HepG2 (cell line): Measurements from ENCODE around the gene SP140L. TPM values are rescaled to one million over a fixed set of nuclear protein-coding genes. Genes with fewer than 3 reads are reported as not detected.

Experiments
- EEA1 ChIP-seq: sonication (generic); formaldehyde crosslinking; IDR thresholded peaks from 2 replicates; pipeline ENCODE4 v1.5.1; 2020; ENCODE audit warnings: mild to moderate bottlenecking, missing genetic modification reagents, borderline replicate concordance
- GMEB1 ChIP-seq: sonication (generic); formaldehyde crosslinking; IDR thresholded peaks from 2 replicates; pipeline ENCODE4 v1.5.1; 2020; ENCODE audit warnings: missing genetic modification reagents, mild to moderate bottlenecking, borderline replicate concordance
- KDM1A ChIP-seq: IDR thresholded peaks from 2 replicates; pipeline ENCODE4 v1.6.1; 2016; ENCODE audit warnings: missing compliant biosample characterization
- ONECUT2 ChIP-seq: sonication (generic); formaldehyde crosslinking; IDR thresholded peaks from 2 replicates; pipeline ENCODE4 v1.4.0; 2020; ENCODE audit warnings: missing genetic modification reagents
- RORA ChIP-seq: sonication (generic); formaldehyde crosslinking; IDR thresholded peaks from 2 replicates; pipeline ENCODE4 v1.5.0; 2020; ENCODE audit warnings: mild to moderate bottlenecking, missing genetic modification reagents, moderate library complexity
- ZFP1 ChIP-seq: IDR thresholded peaks from 2 replicates; pipeline ENCODE4 v1.6.1; 2016
- ZNF10 ChIP-seq: sonication (generic); formaldehyde crosslinking; IDR thresholded peaks from 2 replicates; pipeline ENCODE4 v1.4.0; 2020; ENCODE audit warnings: mild to moderate bottlenecking, low read depth, missing genetic modification reagents, borderline replicate concordance
- ZNF543 ChIP-seq: sonication (generic); formaldehyde crosslinking; IDR thresholded peaks from 2 replicates; pipeline ENCODE4 v1.4.0; 2020; ENCODE audit warnings: mild to moderate bottlenecking, missing genetic modification reagents
- ZNF709 ChIP-seq: sonication (generic); formaldehyde crosslinking; IDR thresholded peaks from 2 replicates; pipeline ENCODE4 v1.5.0; 2020; ENCODE audit warnings: mild to moderate bottlenecking, missing genetic modification reagents
- ZNF746 ChIP-seq: sonication (generic); formaldehyde crosslinking; IDR thresholded peaks from 2 replicates; pipeline ENCODE4 v1.8.0; 2022; ENCODE audit warnings: mild to moderate bottlenecking, missing genetic modification reagents
- ZNF749 ChIP-seq: sonication (generic); formaldehyde crosslinking; IDR thresholded peaks from 2 replicates; pipeline ENCODE4 v1.8.0; 2022; ENCODE audit warnings: mild to moderate bottlenecking, missing genetic modification reagents, moderate library complexity, borderline replicate concordance
- ZNF83 ChIP-seq: sonication (generic); formaldehyde crosslinking; IDR thresholded peaks from 2 replicates; pipeline ENCODE4 v1.4.0; 2020; ENCODE audit warnings: missing genetic modification reagents, mild to moderate bottlenecking, borderline replicate concordance
- polyA plus RNA-seq, 8 experiments: library from polyadenylated mRNA; depleted of rRNA in 3 of 8; stranded (reverse) in 7 of 8; unstranded in 1 of 8; fragments of >200 nt; fragmentation: Illumina TruSeq in 4 of 8; extraction: Trizol in 4 of 8; gene quantifications; 2 replicates each; pipeline versions ENCODE4 v1.2.1 to v1.2.3, GENCODE V29; 2011 to 2016; ENCODE audit warnings: low read depth in 4 of 8, missing spikeins in 1 of 8, mixed read lengths in 1 of 8; ENCODE audit not compliant: insufficient read depth in 1 of 8
- total RNA-seq, 5 experiments: library from RNA; depleted of rRNA; stranded (reverse); fragments of >200 nt; fragmentation: Illumina TruSeq; extraction: Trizol; gene quantifications; 2 replicates each; pipeline ENCODE4 v1.2.3, GENCODE V29; 2016; ENCODE audit warnings: low read depth in 1 of 5
- TF ChIP-seq, protein P1 (sequence below): sonication (generic); formaldehyde crosslinking; IDR thresholded peaks from 2 replicates; pipeline ENCODE4 v1.5.1; 2020; ENCODE audit warnings: mild to moderate bottlenecking, missing genetic modification reagents, borderline replicate concordance
- TF ChIP-seq, protein P2 (sequence below): sonication (generic); formaldehyde crosslinking; IDR thresholded peaks from 2 replicates; pipeline ENCODE4 v1.4.0; 2020; ENCODE audit warnings: missing genetic modification reagents
- TF ChIP-seq, protein P3 (sequence below): sonication (generic); formaldehyde crosslinking; IDR thresholded peaks from 2 replicates; pipeline ENCODE4 v1.8.0; 2022; ENCODE audit warnings: mild to moderate bottlenecking, missing genetic modification reagents, moderate library complexity
- TF ChIP-seq, protein P4 (sequence below): sonication (generic); formaldehyde crosslinking; IDR thresholded peaks from 2 replicates; pipeline ENCODE4 v1.5.0; 2020; ENCODE audit warnings: mild to moderate bottlenecking, missing genetic modification reagents, moderate library complexity
- TF ChIP-seq, protein P5 (sequence below), 2 experiments: sonication (generic) in 1 of 2; formaldehyde crosslinking in 1 of 2; IDR thresholded peaks; 2 replicates each; pipeline versions ENCODE4 v1.4.0 to v1.6.1; 2018 to 2020; ENCODE audit warnings: missing genetic modification reagents in 2 of 2, borderline replicate concordance in 1 of 2, low read depth in 1 of 2, mild to moderate bottlenecking in 1 of 2, missing biosample characterization in 1 of 2

SP140L gene
- total and polyA plus RNA-seq, 2 of the 13 experiments (the other 11 are each of a cell fraction or from before 2014, with no cell fraction given), result 10.9 to 17.5 TPM

- TF ChIP-seq RORA (CRISPR knock-in tag) (no peak), KDM1A (CRISPR knock-in tag) (peak; percentile 83; the same call in 1 of the 2 replicates), ZNF10 (CRISPR knock-in tag) (no peak), ZNF83 (CRISPR knock-in tag) (no peak), ZNF709 (CRISPR knock-in tag) (no peak), ZNF749 (CRISPR knock-in tag) (no peak), ZNF543 (CRISPR knock-in tag) (no peak), ZFP1 (CRISPR knock-in tag) (no peak), EEA1 (no peak), GMEB1 (CRISPR knock-in tag) (no peak), ONECUT2 (CRISPR knock-in tag) (peak; percentile 93), ZNF746 (CRISPR knock-in tag) (no peak)
- TF ChIP-seq, protein P1, sequence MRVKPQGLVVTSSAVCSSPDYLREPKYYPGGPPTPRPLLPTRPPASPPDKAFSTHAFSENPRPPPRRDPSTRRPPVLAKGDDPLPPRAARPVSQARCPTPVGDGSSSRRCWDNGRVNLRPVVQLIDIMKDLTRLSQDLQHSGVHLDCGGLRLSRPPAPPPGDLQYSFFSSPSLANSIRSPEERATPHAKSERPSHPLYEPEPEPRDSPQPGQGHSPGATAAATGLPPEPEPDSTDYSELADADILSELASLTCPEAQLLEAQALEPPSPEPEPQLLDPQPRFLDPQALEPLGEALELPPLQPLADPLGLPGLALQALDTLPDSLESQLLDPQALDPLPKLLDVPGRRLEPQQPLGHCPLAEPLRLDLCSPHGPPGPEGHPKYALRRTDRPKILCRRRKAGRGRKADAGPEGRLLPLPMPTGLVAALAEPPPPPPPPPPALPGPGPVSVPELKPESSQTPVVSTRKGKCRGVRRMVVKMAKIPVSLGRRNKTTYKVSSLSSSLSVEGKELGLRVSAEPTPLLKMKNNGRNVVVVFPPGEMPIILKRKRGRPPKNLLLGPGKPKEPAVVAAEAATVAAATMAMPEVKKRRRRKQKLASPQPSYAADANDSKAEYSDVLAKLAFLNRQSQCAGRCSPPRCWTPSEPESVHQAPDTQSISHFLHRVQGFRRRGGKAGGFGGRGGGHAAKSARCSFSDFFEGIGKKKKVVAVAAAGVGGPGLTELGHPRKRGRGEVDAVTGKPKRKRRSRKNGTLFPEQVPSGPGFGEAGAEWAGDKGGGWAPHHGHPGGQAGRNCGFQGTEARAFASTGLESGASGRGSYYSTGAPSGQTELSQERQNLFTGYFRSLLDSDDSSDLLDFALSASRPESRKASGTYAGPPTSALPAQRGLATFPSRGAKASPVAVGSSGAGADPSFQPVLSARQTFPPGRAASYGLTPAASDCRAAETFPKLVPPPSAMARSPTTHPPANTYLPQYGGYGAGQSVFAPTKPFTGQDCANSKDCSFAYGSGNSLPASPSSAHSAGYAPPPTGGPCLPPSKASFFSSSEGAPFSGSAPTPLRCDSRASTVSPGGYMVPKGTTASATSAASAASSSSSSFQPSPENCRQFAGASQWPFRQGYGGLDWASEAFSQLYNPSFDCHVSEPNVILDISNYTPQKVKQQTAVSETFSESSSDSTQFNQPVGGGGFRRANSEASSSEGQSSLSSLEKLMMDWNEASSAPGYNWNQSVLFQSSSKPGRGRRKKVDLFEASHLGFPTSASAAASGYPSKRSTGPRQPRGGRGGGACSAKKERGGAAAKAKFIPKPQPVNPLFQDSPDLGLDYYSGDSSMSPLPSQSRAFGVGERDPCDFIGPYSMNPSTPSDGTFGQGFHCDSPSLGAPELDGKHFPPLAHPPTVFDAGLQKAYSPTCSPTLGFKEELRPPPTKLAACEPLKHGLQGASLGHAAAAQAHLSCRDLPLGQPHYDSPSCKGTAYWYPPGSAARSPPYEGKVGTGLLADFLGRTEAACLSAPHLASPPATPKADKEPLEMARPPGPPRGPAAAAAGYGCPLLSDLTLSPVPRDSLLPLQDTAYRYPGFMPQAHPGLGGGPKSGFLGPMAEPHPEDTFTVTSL (CRISPR knock-in tag), result peak; percentile 20; the same call in 1 of the 2 replicates
- TF ChIP-seq, protein P2, sequence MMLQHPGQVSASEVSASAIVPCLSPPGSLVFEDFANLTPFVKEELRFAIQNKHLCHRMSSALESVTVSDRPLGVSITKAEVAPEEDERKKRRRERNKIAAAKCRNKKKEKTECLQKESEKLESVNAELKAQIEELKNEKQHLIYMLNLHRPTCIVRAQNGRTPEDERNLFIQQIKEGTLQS (CRISPR knock-in tag), result peak; percentile 61; the same call in 1 of the 2 replicates
- TF ChIP-seq, protein P3, sequence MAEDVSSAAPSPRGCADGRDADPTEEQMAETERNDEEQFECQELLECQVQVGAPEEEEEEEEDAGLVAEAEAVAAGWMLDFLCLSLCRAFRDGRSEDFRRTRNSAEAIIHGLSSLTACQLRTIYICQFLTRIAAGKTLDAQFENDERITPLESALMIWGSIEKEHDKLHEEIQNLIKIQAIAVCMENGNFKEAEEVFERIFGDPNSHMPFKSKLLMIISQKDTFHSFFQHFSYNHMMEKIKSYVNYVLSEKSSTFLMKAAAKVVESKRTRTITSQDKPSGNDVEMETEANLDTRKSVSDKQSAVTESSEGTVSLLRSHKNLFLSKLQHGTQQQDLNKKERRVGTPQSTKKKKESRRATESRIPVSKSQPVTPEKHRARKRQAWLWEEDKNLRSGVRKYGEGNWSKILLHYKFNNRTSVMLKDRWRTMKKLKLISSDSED (CRISPR knock-in tag), result no peak
- TF ChIP-seq, protein P4, sequence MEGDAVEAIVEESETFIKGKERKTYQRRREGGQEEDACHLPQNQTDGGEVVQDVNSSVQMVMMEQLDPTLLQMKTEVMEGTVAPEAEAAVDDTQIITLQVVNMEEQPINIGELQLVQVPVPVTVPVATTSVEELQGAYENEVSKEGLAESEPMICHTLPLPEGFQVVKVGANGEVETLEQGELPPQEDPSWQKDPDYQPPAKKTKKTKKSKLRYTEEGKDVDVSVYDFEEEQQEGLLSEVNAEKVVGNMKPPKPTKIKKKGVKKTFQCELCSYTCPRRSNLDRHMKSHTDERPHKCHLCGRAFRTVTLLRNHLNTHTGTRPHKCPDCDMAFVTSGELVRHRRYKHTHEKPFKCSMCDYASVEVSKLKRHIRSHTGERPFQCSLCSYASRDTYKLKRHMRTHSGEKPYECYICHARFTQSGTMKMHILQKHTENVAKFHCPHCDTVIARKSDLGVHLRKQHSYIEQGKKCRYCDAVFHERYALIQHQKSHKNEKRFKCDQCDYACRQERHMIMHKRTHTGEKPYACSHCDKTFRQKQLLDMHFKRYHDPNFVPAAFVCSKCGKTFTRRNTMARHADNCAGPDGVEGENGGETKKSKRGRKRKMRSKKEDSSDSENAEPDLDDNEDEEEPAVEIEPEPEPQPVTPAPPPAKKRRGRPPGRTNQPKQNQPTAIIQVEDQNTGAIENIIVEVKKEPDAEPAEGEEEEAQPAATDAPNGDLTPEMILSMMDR (CRISPR knock-in tag), result no peak
- TF ChIP-seq, protein P5, sequence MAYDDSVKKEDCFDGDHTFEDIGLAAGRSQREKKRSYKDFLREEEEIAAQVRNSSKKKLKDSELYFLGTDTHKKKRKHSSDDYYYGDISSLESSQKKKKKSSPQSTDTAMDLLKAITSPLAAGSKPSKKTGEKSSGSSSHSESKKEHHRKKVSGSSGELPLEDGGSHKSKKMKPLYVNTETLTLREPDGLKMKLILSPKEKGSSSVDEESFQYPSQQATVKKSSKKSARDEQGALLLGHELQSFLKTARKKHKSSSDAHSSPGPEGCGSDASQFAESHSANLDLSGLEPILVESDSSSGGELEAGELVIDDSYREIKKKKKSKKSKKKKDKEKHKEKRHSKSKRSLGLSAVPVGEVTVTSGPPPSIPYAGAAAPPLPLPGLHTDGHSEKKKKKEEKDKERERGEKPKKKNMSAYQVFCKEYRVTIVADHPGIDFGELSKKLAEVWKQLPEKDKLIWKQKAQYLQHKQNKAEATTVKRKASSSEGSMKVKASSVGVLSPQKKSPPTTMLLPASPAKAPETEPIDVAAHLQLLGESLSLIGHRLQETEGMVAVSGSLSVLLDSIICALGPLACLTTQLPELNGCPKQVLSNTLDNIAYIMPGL (CRISPR knock-in tag; IDR thresholded peaks at IDR 0.05; ENCODE audit: borderline replicate concordance in 1 of 2, low read depth in 1 of 2), result no peak
These were observed 98.4 kb downstream of the SP140L start (continued) for GRCh38 chr2:230425377-230425776.
